Stomach (tissue), 9 donors: ENCODE data around the gene CCNK. TPM values are rescaled to one million over a fixed set of nuclear protein-coding genes. Genes with fewer than 3 reads are reported as not detected.
A peak's percentile ranks its signal among the peaks of the same experiment; 100 is the strongest.

ENCODE experiments used
- DNase-seq, 2 donors: peaks; one replicate each; pipeline versions ENCODE4 v3.0.0 to v3.0.0-alpha.2; 2013 to 2019
- H3K27ac ChIP-seq, 5 donors: fragments of 200-600 bp in 4 of 5; sonication (generic) in 4 of 5; one replicate each; pipeline ENCODE4 v1.5.1; 2013 to 2019; ENCODE audit warnings: mild to moderate bottlenecking in 1 of 5, moderate library complexity in 1 of 5
- H3K27me3 ChIP-seq, 3 donors: fragments of 200-600 bp; sonication (generic); one replicate each; pipeline ENCODE4 v1.5.1; 2017 to 2019; ENCODE audit warnings: mixed run types in 1 of 3
- H3K36me3 ChIP-seq, 4 donors: fragments of 200-600 bp; sonication (generic); 1 replicate in 3 of 4; 2 replicates in 1 of 4; pipeline ENCODE4 v1.5.1; 2016 to 2019
- H3K4me1 ChIP-seq, 4 donors: fragments of 200-600 bp; sonication (generic); one replicate each; pipeline ENCODE4 v1.5.1; 2016 to 2019
- H3K4me3 ChIP-seq, 4 donors: fragments of 200-600 bp; sonication (generic) in 3 of 4; one replicate each; pipeline ENCODE4 v1.5.1; 2016 to 2019; ENCODE audit warnings: mild to moderate bottlenecking in 1 of 4
- H3K9me3 ChIP-seq, 4 donors: fragments of 200-600 bp; sonication (generic); one replicate each; pipeline ENCODE4 v1.5.1; 2016 to 2019
- CTCF ChIP-seq, 7 experiments: fragments of 450-650 bp in 4 of 7; fragments of 200-600 bp in 3 of 7; sonication (generic) in 3 of 7; IDR thresholded peaks; one replicate each; pipeline ENCODE4 v1.5.1; 2016 to 2019; ENCODE audit warnings: antibody characterized with exemption in 7 of 7, control low read depth in 2 of 7, mild to moderate bottlenecking in 1 of 7
- EP300 ChIP-seq: sonication (generic); formaldehyde crosslinking; IDR thresholded peaks from one replicate; pipeline ENCODE4 v1.6.1; 2017; ENCODE audit warnings: antibody characterized with exemption
- POLR2A ChIP-seq, 4 donors: fragments of 450-650 bp; IDR thresholded peaks; one replicate each; pipeline ENCODE4 v1.6.1; 2016; ENCODE audit warnings: antibody characterized with exemption in 4 of 4, control low read depth in 2 of 4, mild to moderate bottlenecking in 1 of 4, moderate library complexity in 1 of 4
- POLR2AphosphoS5 ChIP-seq, 3 donors: sonication (generic); formaldehyde crosslinking; IDR thresholded peaks; one replicate each; pipeline ENCODE4 v1.6.1; 2016; ENCODE audit warnings: antibody characterized with exemption in 3 of 3
- WGBS, 5 donors: extraction: QIAGEN DNeasy Blood & Tissue Kit in 3 of 5; methylation state at CpG; one replicate each; pipeline versions ENCODE4 v1.1.5 to v1.1.7; 2013 to 2018; 5-methylcytosine and 5-hydroxymethylcytosine counted together
- intact Hi-C: fragments of 100-400 bp; cut with DNase I; formaldehyde crosslinking; loops from one replicate; pipeline ENCODE4 v1.15.1; 2023; ENCODE audit warnings: low total_unique reads
- polyA plus RNA-seq, 3 donors: library from polyadenylated mRNA; stranded (reverse); fragments of 200-250 nt; gene quantifications; one replicate each; pipeline ENCODE4 v1.2.3, GENCODE V29; 2013
- total RNA-seq, 5 donors: library from RNA; depleted of rRNA; stranded (reverse); fragments of >200 nt; gene quantifications; one replicate each; pipeline versions ENCODE4 v1.1.0 to v1.2.3, GENCODE V29; 2014 to 2016
- donor health status: healthy with polysubstance abuse.
- donor health status: Bipolar disorder and iron deficiency.
- donor health status: healthy.

The CCNK gene
- total and polyA plus RNA-seq, 8 donors: 2.3 to 48.3 (median 11.4) TPM

GRCh38 chr14:99510556-99511139, 29.4 kb downstream of the CCNK start:
- H3K27me3 ChIP-seq: no peaks in the 10 kb centered on the region
- TF ChIP-seq EP300 (no peak), POLR2A (IDR thresholded peaks at IDR 0.05) (no peak), CTCF (IDR thresholded peaks at IDR 0.05) (no peak), POLR2AphosphoS5 (IDR thresholded peaks at IDR 0.05) (no peak)
- no peaks in the 10 kb centered on the region for H3K9me3 ChIP-seq
- peak overlapping the region in 2 of 5 donors; percentile 56 to 69 for H3K27ac ChIP-seq
- intact Hi-C loops: no loop called here
- peak in 1 of 2 donors; percentile 20 for DNase-seq
- peaks cover 5 to 35% (median 17%) of the 10 kb centered on the region in 4 donors for H3K4me1 ChIP-seq
- H3K36me3 ChIP-seq: peaks cover 42 to 100% (median 99%) of the 10 kb centered on the region in 4 donors
- 63 to 79% (median 75%) methylated on average over 11 to 15 of the region's 15 CpGs for WGBS, 5 donors
- no peak overlapping the region for H3K4me3 ChIP-seq

GRCh38 chr14:99511421-99512109, 30.4 kb downstream of the CCNK start:
- 67 to 80% (median 77%) methylated on average over 11 to 12 of the region's 12 CpGs for WGBS, 5 donors
- H3K9me3 ChIP-seq: no peaks in the 10 kb centered on the region
- DNase-seq: peak in 1 of 2 donors; percentile 54
- H3K36me3 ChIP-seq: peaks cover 33 to 100% (median 94%) of the 10 kb centered on the region in 4 donors
- peaks cover 5 to 35% (median 17%) of the 10 kb centered on the region in 4 donors for H3K4me1 ChIP-seq
- intact Hi-C loops: no loop called here
- peak overlapping the region in 4 of 5 donors; percentile 12 to 69 (median 36) for H3K27ac ChIP-seq
- H3K4me3 ChIP-seq: no peak overlapping the region
- H3K27me3 ChIP-seq: no peaks in the 10 kb centered on the region
- no peak for TF ChIP-seq EP300
- no peak for TF ChIP-seq CTCF (IDR thresholded peaks at IDR 0.05)
- TF ChIP-seq POLR2AphosphoS5 (IDR thresholded peaks at IDR 0.05): no peak
- no peak for TF ChIP-seq POLR2A (IDR thresholded peaks at IDR 0.05)

GRCh38 chr14:99512110-99512449, 30.9 kb downstream of the CCNK start:
- H3K27ac ChIP-seq: peak overlapping the region in 3 of 5 donors; percentile 12 to 69 (median 56)
- intact Hi-C loops: no loop called here
- peaks cover 5 to 38% (median 17%) of the 10 kb centered on the region in 4 donors for H3K4me1 ChIP-seq
- no peak for DNase-seq
- H3K4me3 ChIP-seq: no peak overlapping the region
- H3K36me3 ChIP-seq: peaks cover 28 to 100% (median 89%) of the 10 kb centered on the region in 4 donors
- TF ChIP-seq POLR2AphosphoS5 (IDR thresholded peaks at IDR 0.05) (no peak), EP300 (no peak), CTCF (IDR thresholded peaks at IDR 0.05) (no peak), POLR2A (IDR thresholded peaks at IDR 0.05) (no peak)
- no peaks in the 10 kb centered on the region for H3K27me3 ChIP-seq
- H3K9me3 ChIP-seq: no peaks in the 10 kb centered on the region
- 52 to 64% (median 58%) methylated on average over 10 of the region's 10 CpGs for WGBS, 5 donors

GRCh38 chr14:99512571-99513182, 31.5 kb downstream of the CCNK start:
- Histone ChIP-seq H3K36me3 (peaks cover 22 to 95% (median 83%) of the 10 kb centered on the region in 4 donors), H3K4me3 (no peak overlapping the region), H3K9me3 (no peaks in the 10 kb centered on the region), H3K4me1 (peaks cover 5 to 38% (median 17%) of the 10 kb centered on the region in 4 donors), H3K27ac (peak overlapping the region in 2 of 5 donors; percentile 11 to 69), H3K27me3 (no peaks in the 10 kb centered on the region)
- WGBS, 5 donors: 78 to 92% (median 90%) methylated on average over 15 to 16 of the region's 16 CpGs
- no peak for DNase-seq
- intact Hi-C loops: no loop called here
- TF ChIP-seq EP300 (no peak), POLR2A (IDR thresholded peaks at IDR 0.05) (no peak), POLR2AphosphoS5 (IDR thresholded peaks at IDR 0.05) (no peak)
